Upper lobe of right lung (tissue), 1 donor: ENCODE results near the gene SREBF2. TPM values are rescaled to one million over a fixed set of nuclear protein-coding genes. Genes with fewer than 3 reads are reported as not detected.

ENCODE experiments used
- ATAC-seq: fragments of 200-7000 bp; cut with Tn5 transposase; one replicate; pipeline ENCODE4 v1.9.1; 2020; ENCODE audit warnings: mild to moderate bottlenecking, moderate library complexity
- DNase-seq: peaks from one replicate; pipeline ENCODE4 v3.0.0-alpha.2; 2020
- H3K27ac ChIP-seq: fragments of 200-600 bp; one replicate; pipeline ENCODE4 v1.8.0; 2022
- H3K27me3 ChIP-seq: fragments of 200-600 bp; one replicate; pipeline ENCODE4 v1.8.0; 2022; ENCODE audit warnings: mild to moderate bottlenecking
- H3K36me3 ChIP-seq: fragments of 200-600 bp; one replicate; pipeline ENCODE4 v1.8.0; 2022
- H3K4me1 ChIP-seq: fragments of 200-600 bp; one replicate; pipeline ENCODE4 v1.8.0; 2022
- H3K4me3 ChIP-seq: fragments of 200-600 bp; one replicate; pipeline ENCODE4 v1.8.0; 2022; ENCODE audit warnings: mild to moderate bottlenecking
- H3K9me3 ChIP-seq: fragments of 200-600 bp; one replicate; pipeline ENCODE4 v1.8.0; 2022
- intact Hi-C: fragments of 100-400 bp; cut with DNase I; formaldehyde crosslinking; loops from one replicate; pipeline ENCODE4 v1.11.0; 2022
- total RNA-seq: library from RNA; stranded (reverse); fragmentation: NEBNext Ultra II Directional; extraction: Animal tissue kit (Norgen Biotek cat#: 25700); gene quantifications from one replicate; pipeline ENCODE4 v1.2.1, GENCODE V29; 2021
- TF ChIP-seq, protein P1 (sequence below): fragments of 200-600 bp; IDR thresholded peaks from one replicate; pipeline ENCODE4 v1.8.0; 2022; ENCODE audit warnings: antibody characterized with exemption
- donor health status: DM: no; HTN: yes; CAD: no; lungs with severe emphysema.

SREBF2 gene
- total RNA-seq, 1 donor from 2014 or later = 156 TPM

DNA sequence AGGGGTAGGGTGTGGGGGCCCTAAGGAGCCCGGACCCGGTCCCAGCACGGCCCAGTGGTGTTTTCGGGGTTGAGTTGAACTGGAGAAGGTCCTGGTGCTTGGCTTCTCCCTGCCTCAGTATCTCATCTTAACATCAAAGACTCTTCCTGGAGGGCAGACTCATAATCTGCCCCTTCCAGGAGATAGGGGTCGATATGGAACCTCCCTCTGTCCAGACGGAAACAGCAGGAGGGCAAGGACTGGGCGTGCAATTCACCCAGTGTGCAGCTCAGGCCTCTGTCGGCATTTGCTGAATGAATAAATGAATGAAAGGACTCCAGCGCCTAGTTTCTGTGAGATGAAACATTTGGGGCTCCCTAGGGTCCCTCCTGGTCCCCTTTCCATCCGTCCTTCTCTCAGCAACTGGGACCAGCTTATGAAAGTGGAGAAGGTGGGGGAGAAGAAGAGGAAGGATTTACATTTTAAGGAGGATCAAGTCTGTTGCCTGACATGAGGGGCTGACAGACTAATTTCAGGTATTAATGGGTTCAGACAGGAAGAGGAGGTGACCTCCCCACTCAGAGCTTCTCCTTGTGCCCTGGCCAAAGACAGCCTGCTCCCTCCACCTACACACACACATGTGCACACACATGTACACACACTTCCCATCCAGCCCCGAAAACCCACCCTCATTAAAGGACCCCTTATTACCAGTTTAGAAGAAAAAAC is 83.0 kb downstream of the SREBF2 start:
- no peaks in the 10 kb centered on the region for H3K36me3 ChIP-seq
- no peak for ATAC-seq
- intact Hi-C loops = no loop called here
- H3K27me3 ChIP-seq = peaks cover 67% of the 10 kb centered on the region
- peaks cover 25% of the 10 kb centered on the region for H3K4me1 ChIP-seq
- TF ChIP-seq, protein P1, sequence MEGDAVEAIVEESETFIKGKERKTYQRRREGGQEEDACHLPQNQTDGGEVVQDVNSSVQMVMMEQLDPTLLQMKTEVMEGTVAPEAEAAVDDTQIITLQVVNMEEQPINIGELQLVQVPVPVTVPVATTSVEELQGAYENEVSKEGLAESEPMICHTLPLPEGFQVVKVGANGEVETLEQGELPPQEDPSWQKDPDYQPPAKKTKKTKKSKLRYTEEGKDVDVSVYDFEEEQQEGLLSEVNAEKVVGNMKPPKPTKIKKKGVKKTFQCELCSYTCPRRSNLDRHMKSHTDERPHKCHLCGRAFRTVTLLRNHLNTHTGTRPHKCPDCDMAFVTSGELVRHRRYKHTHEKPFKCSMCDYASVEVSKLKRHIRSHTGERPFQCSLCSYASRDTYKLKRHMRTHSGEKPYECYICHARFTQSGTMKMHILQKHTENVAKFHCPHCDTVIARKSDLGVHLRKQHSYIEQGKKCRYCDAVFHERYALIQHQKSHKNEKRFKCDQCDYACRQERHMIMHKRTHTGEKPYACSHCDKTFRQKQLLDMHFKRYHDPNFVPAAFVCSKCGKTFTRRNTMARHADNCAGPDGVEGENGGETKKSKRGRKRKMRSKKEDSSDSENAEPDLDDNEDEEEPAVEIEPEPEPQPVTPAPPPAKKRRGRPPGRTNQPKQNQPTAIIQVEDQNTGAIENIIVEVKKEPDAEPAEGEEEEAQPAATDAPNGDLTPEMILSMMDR = no peak
- H3K4me3 ChIP-seq = no peak overlapping the region
- no peak overlapping the region for H3K27ac ChIP-seq
- no peaks in the 10 kb centered on the region for H3K9me3 ChIP-seq
- DNase-seq = no peak

DNA sequence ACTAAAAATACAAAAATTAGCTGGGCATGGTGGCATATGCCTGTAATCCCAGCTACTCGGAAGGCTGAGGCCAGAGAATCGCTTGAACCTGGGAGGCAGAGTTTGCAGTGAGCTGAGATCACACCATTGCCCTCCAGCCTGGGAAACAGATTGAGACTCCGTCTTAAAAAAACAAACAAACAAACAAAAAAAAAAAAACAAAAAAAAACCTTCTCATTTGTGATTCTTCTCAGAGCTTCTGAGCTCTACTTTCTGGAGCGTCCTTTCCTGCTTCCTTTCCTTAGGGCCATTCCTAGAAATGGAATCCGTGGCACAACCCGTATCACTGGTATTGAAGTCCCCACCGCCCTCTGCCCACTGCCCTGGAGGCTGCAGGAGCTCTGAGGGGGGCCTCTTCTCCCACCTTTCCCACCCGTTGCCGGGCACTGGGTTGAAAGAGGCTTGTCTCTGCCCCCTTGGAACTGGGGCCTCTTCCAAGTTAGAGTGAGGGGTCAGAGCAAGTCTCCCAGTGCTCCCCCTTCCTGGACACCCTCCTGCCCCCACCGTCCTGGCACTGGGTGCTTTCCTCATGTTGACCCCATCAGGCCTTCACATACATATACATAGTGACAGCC is 83.9 kb downstream of the SREBF2 start:
- Histone ChIP-seq H3K36me3 (no peaks in the 10 kb centered on the region), H3K4me3 (no peak overlapping the region), H3K27ac (no peak overlapping the region), H3K27me3 (peaks cover 57% of the 10 kb centered on the region), H3K9me3 (no peaks in the 10 kb centered on the region), H3K4me1 (peaks cover 22% of the 10 kb centered on the region)
- DNase-seq (no peak), ATAC-seq (no peak)
- intact Hi-C loops = no loop called here
- TF ChIP-seq, protein P1 = no peak

DNA sequence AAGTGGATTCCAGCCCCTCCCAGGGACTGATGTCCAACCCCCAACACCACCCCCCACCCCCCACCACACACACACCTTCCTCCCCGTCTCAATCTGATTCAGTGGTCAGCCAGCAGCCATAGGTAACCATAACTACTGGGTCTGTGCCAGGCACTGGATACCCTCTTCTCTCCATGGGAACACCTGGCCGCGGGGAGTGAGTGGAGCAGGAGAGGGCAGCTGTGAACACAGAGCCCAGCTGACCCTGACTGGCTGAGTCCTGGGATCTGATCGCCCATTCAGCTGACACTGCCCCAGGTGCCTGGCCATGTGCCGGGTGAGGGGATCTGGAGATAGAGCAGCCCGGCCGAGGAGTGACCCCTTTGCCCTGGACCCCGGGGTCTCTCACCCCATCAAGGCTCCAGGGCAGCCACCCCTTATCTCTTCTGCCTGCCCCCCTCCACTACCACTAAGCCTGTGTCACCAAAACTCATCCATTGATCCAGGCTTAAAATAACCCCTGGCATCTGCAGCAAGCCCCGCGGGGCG is 84.5 kb downstream of the SREBF2 start:
- Histone ChIP-seq H3K4me1 (peaks cover 22% of the 10 kb centered on the region), H3K36me3 (no peaks in the 10 kb centered on the region), H3K9me3 (no peaks in the 10 kb centered on the region), H3K4me3 (no peak overlapping the region), H3K27me3 (peaks cover 52% of the 10 kb centered on the region), H3K27ac (no peak overlapping the region)
- TF ChIP-seq, protein P1 = no peak
- DNase-seq (no peak), ATAC-seq (no peak)
- intact Hi-C loops = no loop called here

DNA sequence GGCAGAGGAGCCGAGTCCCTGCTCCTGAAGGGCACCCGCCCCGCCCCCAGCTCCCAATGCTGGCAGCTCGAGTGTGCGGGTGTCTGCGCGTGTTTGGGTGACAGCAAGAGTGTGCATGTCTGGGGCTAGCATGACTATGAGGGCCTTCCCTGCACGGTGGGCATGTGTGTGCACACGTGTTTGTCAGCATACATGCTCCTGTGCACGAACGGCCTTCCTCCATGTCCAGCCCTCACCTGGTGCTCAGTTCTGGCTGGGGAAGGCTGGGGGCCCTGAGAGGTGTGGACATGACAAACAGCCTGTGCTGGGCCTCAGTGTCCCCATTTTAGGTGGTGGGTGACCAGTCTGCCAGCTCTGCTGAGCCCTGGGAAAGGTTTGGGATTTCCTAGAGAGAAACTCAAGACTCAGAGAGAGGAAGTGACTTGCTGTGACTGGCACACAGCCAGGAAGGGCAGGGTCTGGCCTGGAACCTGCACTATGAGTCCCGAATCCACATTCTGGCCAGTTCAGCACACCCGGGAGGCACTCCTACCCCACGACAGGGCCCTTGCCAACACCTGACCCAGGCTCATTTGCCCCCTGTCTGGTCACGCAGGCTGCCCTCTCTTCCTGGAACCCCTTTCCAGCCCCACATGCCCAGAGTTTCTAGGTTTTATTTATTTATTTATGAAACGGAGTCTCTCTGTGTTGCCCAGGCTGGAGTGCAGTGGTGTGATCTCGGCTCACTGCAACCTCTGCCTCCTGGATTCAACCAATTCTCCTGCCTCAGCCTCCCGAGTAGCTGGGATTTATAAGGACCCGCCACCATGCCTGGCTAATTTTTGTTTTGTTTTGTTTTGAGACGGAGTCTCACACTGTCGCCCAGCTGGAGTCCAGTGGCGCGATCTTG is 85.2 kb downstream of the SREBF2 start:
- peaks cover 22% of the 10 kb centered on the region for H3K4me1 ChIP-seq
- peaks cover 44% of the 10 kb centered on the region for H3K27me3 ChIP-seq
- TF ChIP-seq, protein P1 = no peak
- H3K36me3 ChIP-seq = no peaks in the 10 kb centered on the region
- H3K9me3 ChIP-seq = no peaks in the 10 kb centered on the region
- intact Hi-C loops = no loop called here
- ATAC-seq = peak; percentile 20
- DNase-seq = no peak
- H3K4me3 ChIP-seq = no peak overlapping the region
- H3K27ac ChIP-seq = no peak overlapping the region

DNA sequence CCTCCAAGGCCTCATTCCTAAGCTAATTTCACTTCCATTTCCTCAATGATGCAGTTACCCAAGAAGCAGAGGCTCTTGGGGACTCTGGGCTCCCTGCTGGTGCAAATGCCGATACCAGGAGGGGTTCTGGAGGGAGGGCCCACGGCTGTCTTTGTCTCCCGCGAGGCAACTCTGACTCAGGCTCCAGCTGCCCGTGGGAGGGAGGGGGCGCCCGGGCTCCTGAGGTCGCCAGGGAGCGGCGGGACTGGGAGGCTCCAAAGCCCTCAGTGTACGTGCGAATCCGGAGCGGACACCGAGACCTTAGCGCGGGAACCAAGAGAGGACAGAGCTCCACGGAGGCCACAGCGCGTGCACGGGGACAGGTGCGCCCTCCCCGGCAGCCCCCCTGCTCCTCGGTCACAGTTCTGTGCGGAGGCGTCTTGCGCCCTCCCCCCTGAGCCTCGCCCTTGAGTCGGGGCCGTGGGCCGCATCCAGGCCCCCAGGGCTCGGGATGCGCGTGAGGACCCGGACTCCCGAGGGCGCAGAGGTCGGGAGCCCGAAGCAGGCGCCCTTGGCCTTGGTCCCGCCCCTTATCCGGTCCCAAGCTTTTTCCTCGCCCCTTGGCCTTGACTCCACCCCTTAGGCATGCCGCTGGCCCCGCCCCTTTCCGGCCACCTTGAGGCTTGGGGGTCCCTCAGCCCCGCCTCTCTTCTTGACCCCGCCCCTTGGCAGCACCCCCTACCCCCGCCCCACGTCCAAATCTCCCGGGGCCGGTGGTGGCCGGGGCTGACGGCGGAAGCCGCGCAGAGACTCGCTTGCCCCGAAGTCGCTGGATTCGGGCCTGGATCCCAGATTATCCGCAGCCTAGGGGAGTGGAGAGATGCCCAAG is 86.7 kb downstream of the SREBF2 start:
- no peaks in the 10 kb centered on the region for H3K36me3 ChIP-seq
- peaks cover 22% of the 10 kb centered on the region for H3K4me1 ChIP-seq
- peak; percentile 83 for DNase-seq
- no peak overlapping the region for H3K27ac ChIP-seq
- peaks cover 34% of the 10 kb centered on the region for H3K27me3 ChIP-seq
- TF ChIP-seq, protein P1 = no peak
- no peaks in the 10 kb centered on the region for H3K9me3 ChIP-seq
- peak; percentile 76 for ATAC-seq
- H3K4me3 ChIP-seq = peak overlapping the region; percentile 52
- intact Hi-C loops = no loop called here
